GM12873 (cell line): Measurements from ENCODE around the gene CNBP.

Source experiments
- TF ChIP-seq, protein P1 (sequence below): IDR thresholded peaks from 2 replicates; pipeline ENCODE4 v1.5.1; 2012; ENCODE audit warnings: low read depth, mild to moderate bottlenecking, moderate library complexity, low read length, control low read depth; ENCODE audit not compliant: insufficient read depth; ENCODE audit errors: missing control alignments

The CNBP gene

DNA sequence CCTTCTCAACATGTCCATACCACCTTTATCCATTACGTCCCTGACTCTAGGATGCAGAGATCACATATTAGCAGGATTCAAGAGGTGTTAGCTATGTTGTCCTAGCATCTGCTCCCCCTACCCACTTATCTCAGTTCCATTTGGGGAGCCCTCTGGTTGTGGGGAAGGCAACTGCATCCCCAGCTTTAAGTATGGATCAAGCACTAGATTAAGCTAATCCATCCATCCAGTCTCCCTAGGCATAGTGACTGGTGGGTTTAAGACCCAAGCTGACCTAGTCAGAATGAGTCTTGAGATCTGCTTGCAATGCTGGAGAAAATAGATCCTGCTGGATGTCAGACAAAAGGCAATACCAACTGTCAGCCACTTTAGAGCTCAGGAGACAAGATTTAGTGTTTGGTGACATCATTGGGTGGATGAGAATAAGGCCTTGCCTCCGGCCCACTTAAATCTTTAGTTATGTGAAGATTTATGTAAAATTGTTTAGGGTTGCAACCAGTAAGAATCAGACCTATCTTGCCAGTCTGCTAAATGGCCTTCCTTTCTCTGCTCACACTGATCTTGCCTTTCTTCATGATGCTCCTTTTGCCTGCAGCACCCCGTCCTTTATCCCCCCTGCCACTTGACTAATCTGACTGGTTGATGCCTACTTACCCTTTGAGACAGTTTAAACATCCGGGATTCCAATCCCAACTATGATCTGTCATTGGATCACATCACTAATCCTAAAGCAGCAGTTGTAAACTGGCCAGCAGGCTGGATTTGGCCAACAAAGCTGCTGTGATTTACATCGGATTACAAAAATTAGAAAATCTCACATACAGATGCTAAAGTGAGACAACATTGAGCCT is 20.7 kb downstream of the CNBP start:
- TF ChIP-seq, protein P1, sequence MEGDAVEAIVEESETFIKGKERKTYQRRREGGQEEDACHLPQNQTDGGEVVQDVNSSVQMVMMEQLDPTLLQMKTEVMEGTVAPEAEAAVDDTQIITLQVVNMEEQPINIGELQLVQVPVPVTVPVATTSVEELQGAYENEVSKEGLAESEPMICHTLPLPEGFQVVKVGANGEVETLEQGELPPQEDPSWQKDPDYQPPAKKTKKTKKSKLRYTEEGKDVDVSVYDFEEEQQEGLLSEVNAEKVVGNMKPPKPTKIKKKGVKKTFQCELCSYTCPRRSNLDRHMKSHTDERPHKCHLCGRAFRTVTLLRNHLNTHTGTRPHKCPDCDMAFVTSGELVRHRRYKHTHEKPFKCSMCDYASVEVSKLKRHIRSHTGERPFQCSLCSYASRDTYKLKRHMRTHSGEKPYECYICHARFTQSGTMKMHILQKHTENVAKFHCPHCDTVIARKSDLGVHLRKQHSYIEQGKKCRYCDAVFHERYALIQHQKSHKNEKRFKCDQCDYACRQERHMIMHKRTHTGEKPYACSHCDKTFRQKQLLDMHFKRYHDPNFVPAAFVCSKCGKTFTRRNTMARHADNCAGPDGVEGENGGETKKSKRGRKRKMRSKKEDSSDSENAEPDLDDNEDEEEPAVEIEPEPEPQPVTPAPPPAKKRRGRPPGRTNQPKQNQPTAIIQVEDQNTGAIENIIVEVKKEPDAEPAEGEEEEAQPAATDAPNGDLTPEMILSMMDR: peak; percentile 46

DNA sequence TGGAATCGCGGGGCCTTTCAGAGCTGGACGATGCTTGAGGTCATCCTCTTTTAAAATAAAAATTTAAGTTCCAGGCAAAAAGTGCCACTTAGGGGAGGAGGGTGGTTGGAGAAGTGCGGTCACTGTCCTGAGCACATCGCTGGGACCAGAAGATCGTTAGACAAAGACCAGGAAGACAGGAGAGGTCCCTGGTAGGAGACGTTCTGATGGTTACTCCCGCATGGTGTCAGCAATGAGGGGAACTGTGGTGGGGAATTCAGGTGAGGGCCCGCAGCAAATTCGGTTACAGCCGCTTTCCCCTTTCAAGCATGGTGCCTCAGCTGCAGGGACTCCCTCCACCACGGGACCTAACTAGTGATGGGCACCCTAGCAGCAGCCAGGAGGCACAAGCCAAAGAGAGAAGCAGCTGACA is 21.8 kb downstream of the CNBP start:
- TF ChIP-seq, protein P1: no peak

DNA sequence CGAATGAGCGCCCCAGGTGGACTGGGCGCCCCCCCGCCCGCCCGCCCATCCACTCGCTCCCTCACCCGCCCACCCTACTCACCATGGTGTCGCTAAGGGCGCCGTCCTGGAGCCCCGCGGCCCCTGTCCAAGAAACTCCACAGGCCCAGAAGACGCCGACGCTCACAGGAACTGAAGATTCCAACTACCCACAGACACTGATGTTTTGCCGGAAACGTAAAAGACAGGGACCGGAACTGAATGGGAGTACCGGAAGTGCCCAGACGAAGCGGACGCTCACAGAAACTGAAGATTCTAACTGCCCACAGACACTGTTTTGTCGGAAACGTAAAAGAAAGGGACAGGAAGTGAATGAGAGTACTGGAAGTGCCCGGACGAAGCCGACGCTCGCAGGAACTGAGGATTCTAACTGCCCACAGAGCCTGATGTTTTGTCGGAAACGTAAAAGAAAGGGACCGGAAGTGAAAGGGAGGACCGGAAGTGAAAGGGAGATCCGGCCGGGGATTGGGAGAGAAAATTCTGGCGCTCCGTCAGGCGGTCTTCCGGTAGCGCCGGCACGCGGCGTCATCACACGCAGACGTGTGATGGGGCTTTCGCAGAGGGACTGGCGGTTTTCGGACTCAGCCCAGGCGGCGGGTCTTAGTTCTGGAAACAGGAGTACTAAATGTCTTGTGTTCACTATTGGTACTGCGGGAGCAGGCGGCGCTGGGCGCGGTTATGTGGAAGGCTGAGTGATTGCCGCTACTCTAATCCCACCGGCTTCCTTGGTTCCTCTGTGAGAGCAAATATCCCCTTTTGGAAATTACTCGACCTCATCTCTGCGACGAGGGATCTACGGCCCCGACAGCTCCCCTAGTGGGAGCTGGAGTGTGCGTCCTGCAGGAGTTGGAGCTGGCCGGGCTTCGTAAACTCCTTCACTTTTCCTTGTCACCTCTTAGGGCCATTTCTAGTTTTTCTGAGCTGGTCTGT is 22.5 kb downstream of the CNBP start, which contains the start of gene ISY1:
Gene ISY1, minus strand, starts transcription at position 173 of the 969 bp plus-strand sequence. Its CDS starts 88 bp downstream, at position 85.
- TF ChIP-seq, protein P1: peak; percentile 87

DNA sequence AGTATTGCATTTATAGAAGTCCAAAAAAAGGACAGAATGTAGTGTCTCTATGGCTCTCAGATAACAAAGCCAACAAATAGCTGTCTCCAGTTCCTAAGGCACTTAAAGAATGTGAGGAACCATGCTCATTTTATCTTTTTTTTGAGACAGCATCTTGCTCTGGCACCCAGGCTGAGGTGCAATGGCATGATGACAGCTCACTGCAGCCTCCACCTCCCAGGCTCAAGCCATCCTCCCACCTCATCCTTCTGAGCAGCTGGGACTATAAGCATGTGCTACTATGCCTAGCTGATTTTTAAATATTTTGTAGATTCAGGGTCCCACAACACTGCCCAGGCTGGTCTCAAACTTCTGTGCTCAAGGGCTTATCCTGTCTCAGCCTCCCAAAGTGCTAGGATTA is 38.9 kb downstream of the CNBP start:
- TF ChIP-seq, protein P1: no peak

DNA sequence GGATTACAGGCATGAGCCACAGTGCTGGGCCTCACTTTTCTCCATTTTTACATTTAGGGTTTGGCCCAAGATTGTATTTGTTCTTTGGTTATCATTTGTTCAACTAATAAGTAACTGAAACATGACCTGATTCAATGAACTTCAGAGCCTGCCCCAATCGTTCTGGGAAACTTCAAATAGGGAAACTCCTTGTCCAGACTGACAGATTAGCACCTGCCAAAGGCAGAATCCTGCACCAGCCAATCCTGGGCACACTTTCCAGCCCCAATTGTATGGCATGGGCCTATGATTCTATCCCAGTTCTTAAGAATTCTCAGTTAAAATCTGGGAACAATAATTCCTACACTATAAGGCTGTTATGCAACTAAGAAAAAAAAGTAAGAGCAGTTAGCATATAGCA is 43.8 kb downstream of the CNBP start:
- TF ChIP-seq, protein P1: no peak

DNA sequence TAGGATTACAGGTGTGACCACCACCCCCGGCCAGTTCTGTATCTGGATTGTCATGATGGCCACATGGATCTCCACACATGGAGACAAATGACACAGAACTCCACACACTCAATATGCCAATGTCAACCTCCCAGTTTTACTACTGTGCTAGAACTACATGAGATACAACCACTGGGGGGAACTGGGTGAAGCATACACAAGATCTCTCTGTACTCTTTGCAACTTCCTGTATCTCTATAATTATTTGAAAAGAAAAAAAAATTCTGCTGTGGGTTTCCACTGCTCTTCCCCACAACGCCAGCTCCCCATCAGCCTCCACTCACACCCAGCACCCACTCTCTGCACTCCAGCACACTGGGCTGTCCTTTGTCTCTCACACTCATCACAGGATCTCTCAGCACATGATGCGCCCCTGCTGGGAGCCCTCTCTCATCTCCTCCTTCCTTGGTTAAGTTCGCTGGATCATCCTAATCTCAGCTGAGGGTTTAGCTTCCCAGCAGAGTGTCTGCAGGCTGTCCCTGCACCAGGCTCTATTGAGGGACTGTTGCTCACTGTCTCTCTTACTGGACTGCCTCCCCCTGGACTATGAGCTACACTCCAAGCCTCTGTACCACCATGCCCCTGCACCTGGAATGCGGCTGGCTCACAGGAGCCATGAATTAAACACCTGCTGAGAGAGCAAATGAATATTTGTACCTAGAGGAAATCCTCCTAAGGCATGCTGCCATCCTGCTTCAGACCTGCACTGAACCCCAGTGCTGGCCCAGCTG is 51.4 kb downstream of the CNBP start:
- TF ChIP-seq, protein P1: no peak
